A549 (cell line): Measurements from ENCODE around the gene SHCBP1. TPM values are rescaled to one million over a fixed set of nuclear protein-coding genes. Genes with fewer than 3 reads are reported as not detected.

Experiments
- ATAC-seq, 2 experiments: fragments of 200-7000 bp in 1 of 2; fragments of >200 bp in 1 of 2; cut with Nextera tagmentation in 1 of 2; cut with Tn5 transposase in 1 of 2; 3 replicates each; pipeline versions ENCODE4 v1.8.0 to v1.9.1; 2018 to 2020; ENCODE audit warnings: mild to moderate bottlenecking in 1 of 2, moderate library complexity in 1 of 2
- CTCF ChIA-PET: fragments of 300-600 bp; sonication (Branson Sonifier 250); formaldehyde crosslinking; extraction: SDS; loops from one replicate; lab custom pipeline; 2021; ENCODE audit warnings: antibody characterized with exemption, inconsistent platforms; lab: Yijun Ruan, JAX
- POLR2A ChIA-PET: fragments of 350-600 bp; formaldehyde crosslinking; extraction: SDS; loops from one replicate; lab custom pipeline; 2021; ENCODE audit warnings: antibody characterized with exemption, inconsistent platforms; lab: Yijun Ruan, JAX
- DNase-seq, 2 experiments: peaks; one replicate each; pipeline versions ENCODE4 v3.0.0 to v3.0.0-alpha.2; 2011 to 2016; ENCODE audit warnings: low read depth in 1 of 2, low spot score in 1 of 2
- FAIRE-seq: peaks from 2 replicates; lab custom pipeline; 2011; peaks lifted over from hg19 to GRCh38; lab: Jason Lieb, UNC
- H3K27ac ChIP-seq, 2 experiments: fragments of >200 bp; sonication (Bioruptor Twin); formaldehyde crosslinking; 3 replicates each; pipeline ENCODE4 v1.5.1; 2016 to 2017
- H3K4me1 ChIP-seq: fragments of >200 bp; sonication (Bioruptor Twin); formaldehyde crosslinking; 3 replicates; pipeline ENCODE4 v1.6.1; 2016
- H3K4me2 ChIP-seq: fragments of >200 bp; sonication (Bioruptor Twin); formaldehyde crosslinking; 3 replicates; pipeline ENCODE4 v1.6.1; 2016
- H3K4me3 ChIP-seq: fragments of >200 bp; sonication (Bioruptor Twin); formaldehyde crosslinking; 3 replicates; pipeline ENCODE4 v1.5.1; 2016
- H3K9me3 ChIP-seq: fragments of >200 bp; sonication (Bioruptor Twin); formaldehyde crosslinking; 3 replicates; pipeline ENCODE4 v1.6.1; 2016
- CEBPB ChIP-seq, 2 experiments: fragments of >200 bp in 1 of 2; sonication (Bioruptor Twin) in 1 of 2; formaldehyde crosslinking in 1 of 2; IDR thresholded peaks; 2 replicates each; pipeline ENCODE4 v1.6.1; 2012 to 2016
- FOSB ChIP-seq: fragments of 250-450 bp; sonication (Bioruptor Pico); IDR thresholded peaks from 2 replicates; pipeline ENCODE4 v1.5.0; 2020; ENCODE audit warnings: mild to moderate bottlenecking, moderate library complexity
- FOSL2 ChIP-seq, 2 experiments: fragments of 450-650 bp in 1 of 2; fragments of >200 bp in 1 of 2; sonication (Bioruptor Twin) in 1 of 2; formaldehyde crosslinking; IDR thresholded peaks; 2 replicates each; pipeline versions ENCODE4 v1.5.0 to v1.6.1; 2016 to 2020; ENCODE audit warnings: mild to moderate bottlenecking in 1 of 2, moderate library complexity in 1 of 2
- FOXS1 ChIP-seq: fragments of 250-450 bp; sonication (Bioruptor Pico); IDR thresholded peaks from 2 replicates; pipeline ENCODE4 v1.5.0; 2020; ENCODE audit warnings: mild to moderate bottlenecking, moderate library complexity
- HDAC2 ChIP-seq: fragments of 200-600 bp; sonication (generic); IDR thresholded peaks from 2 replicates; pipeline ENCODE4 v1.6.1; 2016
- HEYL ChIP-seq: fragments of 250-450 bp; sonication (Bioruptor Pico); IDR thresholded peaks from 2 replicates; pipeline ENCODE4 v1.8.0; 2021; ENCODE audit warnings: mild to moderate bottlenecking, moderate library complexity
- JUNB ChIP-seq: fragments of >200 bp; sonication (Bioruptor Twin); formaldehyde crosslinking; IDR thresholded peaks from 2 replicates; pipeline ENCODE4 v1.6.1; 2016
- KDM1A ChIP-seq: fragments of 200-600 bp; sonication (generic); IDR thresholded peaks from 2 replicates; pipeline ENCODE4 v1.6.1; 2016; ENCODE audit warnings: low read depth, mild to moderate bottlenecking
- KDM5A ChIP-seq: fragments of 200-600 bp; sonication (generic); IDR thresholded peaks from 2 replicates; pipeline ENCODE4 v1.6.1; 2016; ENCODE audit warnings: antibody characterized with exemption, mild to moderate bottlenecking
- MAFK ChIP-seq: fragments of 450-650 bp; IDR thresholded peaks from 2 replicates; pipeline ENCODE4 v1.6.1; 2014; ENCODE audit not compliant: partially characterized antibody
- MYC ChIP-seq: IDR thresholded peaks from 2 replicates; pipeline ENCODE4 v1.6.1; 2012; ENCODE audit warnings: mild to moderate bottlenecking, inconsistent platforms, low read length, improper control_type of control experiment, borderline replicate concordance
- NFE2L2 ChIP-seq: fragments of 150-350 bp; conservative IDR thresholded peaks from 2 replicates; pipeline ENCODE4 v1.6.1; 2014; ENCODE audit warnings: low read length
- PHF8 ChIP-seq: fragments of 200-600 bp; sonication (generic); IDR thresholded peaks from 2 replicates; pipeline ENCODE4 v1.6.1; 2016; ENCODE audit warnings: low read depth, mild to moderate bottlenecking, antibody characterized with exemption, moderate library complexity, borderline replicate concordance
- TFCP2L1 ChIP-seq: fragments of 250-450 bp; sonication (Bioruptor Pico); IDR thresholded peaks from 2 replicates; pipeline ENCODE4 v1.5.0; 2021; ENCODE audit warnings: mild to moderate bottlenecking
- ZNF302 ChIP-seq: fragments of 250-450 bp; sonication (Bioruptor Pico); IDR thresholded peaks from 2 replicates; pipeline ENCODE4 v1.9.0; 2021; ENCODE audit warnings: inconsistent platforms, mild to moderate bottlenecking, moderate library complexity
- WGBS: methylation state at CpG from one replicate; pipeline ENCODE4 v1.1.6; 2017; ENCODE audit errors: missing lambda C conversion rate; 5-methylcytosine and 5-hydroxymethylcytosine counted together
- polyA plus RNA-seq, 4 experiments: library from polyadenylated mRNA; depleted of rRNA in 3 of 4; stranded (reverse); fragments of >200 nt; fragmentation: RNase III in 1 of 4; extraction: RNeasy Plus Mini Kit Qiagen cat#74134 plus additional on column Dnase treatment in 1 of 4; gene quantifications; 2 replicates in 3 of 4; 3 replicates in 1 of 4; pipeline ENCODE4 v1.2.3, GENCODE V29; 2011 to 2017
- TF ChIP-seq, protein P1 (sequence below): fragments of 200-600 bp; sonication (generic); IDR thresholded peaks from 2 replicates; pipeline ENCODE4 v1.6.1; 2016; ENCODE audit warnings: antibody characterized with exemption, mild to moderate bottlenecking, moderate library complexity
- TF ChIP-seq, protein P2 (sequence below): fragments of 150-350 bp; IDR thresholded peaks from 2 replicates; pipeline ENCODE4 v1.6.1; 2014; ENCODE audit warnings: low read depth, mild to moderate bottlenecking, low read length
- TF ChIP-seq, protein P3 (sequence below): fragments of 450-650 bp; IDR thresholded peaks from 2 replicates; pipeline ENCODE4 v1.6.1; 2014; ENCODE audit warnings: antibody characterized with exemption
- TF ChIP-seq, protein P4 (sequence below): fragments of >200 bp; sonication (Bioruptor Twin); formaldehyde crosslinking; IDR thresholded peaks from 3 replicates; pipeline ENCODE4 v1.5.1; 2016

Gene SHCBP1
- polyA plus RNA-seq, 2 of the 4 experiments (the other 2 are of a cell fraction): 46.0 to 53.6 TPM

DNA sequence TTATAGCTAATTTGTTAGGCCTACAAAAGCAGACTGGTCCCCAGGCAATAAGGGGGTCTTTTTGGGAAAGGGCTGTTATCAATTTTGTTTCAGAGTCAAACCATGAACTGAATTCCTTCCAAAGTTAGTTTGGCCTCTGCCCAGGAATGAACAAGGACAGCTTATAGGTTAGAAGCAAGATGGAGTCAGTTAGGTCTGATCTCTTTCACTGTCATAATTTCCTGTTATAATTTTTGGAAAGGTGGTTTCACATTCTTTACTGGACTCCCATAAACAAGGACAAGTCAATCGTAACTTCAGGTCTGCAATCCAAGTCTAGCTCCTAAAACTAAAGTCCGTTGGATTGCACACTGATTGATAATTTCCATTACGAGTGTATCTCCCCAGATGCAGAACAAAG is 30.1 kb upstream of the SHCBP1 start:
- ChIA-PET POLR2A (no interaction called here), CTCF (interaction anchor here (1.0 to 1.2 kb wide), 2 partner anchors 22 kb away, joined by 3 to 5 read pairs; no protein-coding TSS in a partner anchor)
- H3K4me1 ChIP-seq: no peaks in the 10 kb centered on the region
- no peak for DNase-seq
- no peak for FAIRE-seq
- H3K9me3 ChIP-seq: no peaks in the 10 kb centered on the region
- H3K4me3 ChIP-seq: no peak overlapping the region
- no peak overlapping the region for H3K4me2 ChIP-seq
- no peak for ATAC-seq
- 88% methylated on average over 3 of the region's 3 CpGs for WGBS
- TF ChIP-seq HDAC2 (no peak), KDM1A (no peak), TFCP2L1 (CRISPR knock-in tag) (no peak), FOXS1 (CRISPR knock-in tag) (no peak)
- no peak overlapping the region for H3K27ac ChIP-seq

GRCh38 chr16:46650254-46650623 is 29.1 kb upstream of the SHCBP1 start:
- Histone ChIP-seq H3K4me1 (no peaks in the 10 kb centered on the region), H3K27ac (no peak overlapping the region), H3K4me2 (no peak overlapping the region), H3K9me3 (no peaks in the 10 kb centered on the region), H3K4me3 (no peak overlapping the region)
- CTCF ChIA-PET: interaction anchor here (1.2 kb wide), 1 partner anchor 9 kb away, joined by 3 read pairs; no protein-coding TSS in a partner anchor
- FAIRE-seq (no peak), DNase-seq (no peak), ATAC-seq (no peak; a peak in 1 of 6 replicates)
- POLR2A ChIA-PET: no interaction called here
- TF ChIP-seq, protein P1, sequence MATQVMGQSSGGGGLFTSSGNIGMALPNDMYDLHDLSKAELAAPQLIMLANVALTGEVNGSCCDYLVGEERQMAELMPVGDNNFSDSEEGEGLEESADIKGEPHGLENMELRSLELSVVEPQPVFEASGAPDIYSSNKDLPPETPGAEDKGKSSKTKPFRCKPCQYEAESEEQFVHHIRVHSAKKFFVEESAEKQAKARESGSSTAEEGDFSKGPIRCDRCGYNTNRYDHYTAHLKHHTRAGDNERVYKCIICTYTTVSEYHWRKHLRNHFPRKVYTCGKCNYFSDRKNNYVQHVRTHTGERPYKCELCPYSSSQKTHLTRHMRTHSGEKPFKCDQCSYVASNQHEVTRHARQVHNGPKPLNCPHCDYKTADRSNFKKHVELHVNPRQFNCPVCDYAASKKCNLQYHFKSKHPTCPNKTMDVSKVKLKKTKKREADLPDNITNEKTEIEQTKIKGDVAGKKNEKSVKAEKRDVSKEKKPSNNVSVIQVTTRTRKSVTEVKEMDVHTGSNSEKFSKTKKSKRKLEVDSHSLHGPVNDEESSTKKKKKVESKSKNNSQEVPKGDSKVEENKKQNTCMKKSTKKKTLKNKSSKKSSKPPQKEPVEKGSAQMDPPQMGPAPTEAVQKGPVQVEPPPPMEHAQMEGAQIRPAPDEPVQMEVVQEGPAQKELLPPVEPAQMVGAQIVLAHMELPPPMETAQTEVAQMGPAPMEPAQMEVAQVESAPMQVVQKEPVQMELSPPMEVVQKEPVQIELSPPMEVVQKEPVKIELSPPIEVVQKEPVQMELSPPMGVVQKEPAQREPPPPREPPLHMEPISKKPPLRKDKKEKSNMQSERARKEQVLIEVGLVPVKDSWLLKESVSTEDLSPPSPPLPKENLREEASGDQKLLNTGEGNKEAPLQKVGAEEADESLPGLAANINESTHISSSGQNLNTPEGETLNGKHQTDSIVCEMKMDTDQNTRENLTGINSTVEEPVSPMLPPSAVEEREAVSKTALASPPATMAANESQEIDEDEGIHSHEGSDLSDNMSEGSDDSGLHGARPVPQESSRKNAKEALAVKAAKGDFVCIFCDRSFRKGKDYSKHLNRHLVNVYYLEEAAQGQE: no peak
- TF ChIP-seq MYC (no peak), JUNB (no peak), NFE2L2 (no peak)
- TF ChIP-seq, protein P2, sequence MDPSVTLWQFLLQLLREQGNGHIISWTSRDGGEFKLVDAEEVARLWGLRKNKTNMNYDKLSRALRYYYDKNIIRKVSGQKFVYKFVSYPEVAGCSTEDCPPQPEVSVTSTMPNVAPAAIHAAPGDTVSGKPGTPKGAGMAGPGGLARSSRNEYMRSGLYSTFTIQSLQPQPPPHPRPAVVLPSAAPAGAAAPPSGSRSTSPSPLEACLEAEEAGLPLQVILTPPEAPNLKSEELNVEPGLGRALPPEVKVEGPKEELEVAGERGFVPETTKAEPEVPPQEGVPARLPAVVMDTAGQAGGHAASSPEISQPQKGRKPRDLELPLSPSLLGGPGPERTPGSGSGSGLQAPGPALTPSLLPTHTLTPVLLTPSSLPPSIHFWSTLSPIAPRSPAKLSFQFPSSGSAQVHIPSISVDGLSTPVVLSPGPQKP: no peak
- 79% methylated on average over 5 of the region's 5 CpGs for WGBS

DNA sequence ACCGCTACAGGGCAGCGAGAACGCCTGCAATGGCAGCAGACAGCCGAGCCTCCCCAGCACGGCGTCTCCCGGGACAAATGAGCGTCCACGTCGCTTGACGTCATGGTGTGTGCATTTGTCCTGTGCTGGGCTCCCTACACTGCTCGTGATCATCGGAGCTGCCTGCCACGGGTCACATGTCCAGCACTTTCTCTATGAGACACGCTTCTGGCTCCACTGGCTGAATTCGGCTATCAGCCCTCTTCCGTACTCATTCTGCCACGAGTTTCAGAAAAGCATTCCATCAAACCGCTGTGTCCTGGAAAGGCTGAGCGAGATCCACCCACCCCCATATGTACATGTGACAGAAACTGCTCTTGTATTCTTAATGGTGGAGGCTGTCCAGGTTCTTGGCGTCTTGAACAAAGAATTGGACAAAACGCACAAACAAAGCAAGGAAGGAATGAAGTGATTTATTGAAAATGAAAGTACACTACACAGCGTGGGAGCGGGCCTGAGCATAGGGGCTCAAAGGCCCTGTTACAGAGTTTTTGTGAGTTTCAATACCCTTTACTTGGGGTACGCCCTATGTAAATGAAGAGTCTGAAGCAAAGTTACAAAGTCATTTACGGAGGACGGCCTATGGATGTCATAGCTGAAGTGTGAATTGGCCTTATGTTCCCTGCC is 28.5 kb upstream of the SHCBP1 start:
- 90% methylated on average over 27 of the region's 27 CpGs for WGBS
- FAIRE-seq (no peak), ATAC-seq (peak in 1 of 2 experiments; percentile 14; a peak in 1 of 6 replicates), DNase-seq (no peak)
- Histone ChIP-seq H3K4me1 (no peaks in the 10 kb centered on the region), H3K27ac (no peak overlapping the region), H3K9me3 (no peaks in the 10 kb centered on the region), H3K4me2 (no peak overlapping the region), H3K4me3 (no peak overlapping the region)
- TF ChIP-seq TFCP2L1 (CRISPR knock-in tag) (no peak), FOSL2 (IDR thresholded peaks at IDR 0.05) (no peak), FOSL2 (CRISPR knock-in tag; IDR thresholded peaks at IDR 0.05) (no peak), FOSB (CRISPR knock-in tag) (no peak)
- POLR2A ChIA-PET: no interaction called here
- CTCF ChIA-PET: interaction anchor here (1.2 kb wide), 1 partner anchor 9 kb away, joined by 3 read pairs; no protein-coding TSS in a partner anchor

- Histone ChIP-seq H3K4me2 (no peak overlapping the region), H3K4me1 (no peaks in the 10 kb centered on the region), H3K27ac (no peak overlapping the region), H3K9me3 (no peaks in the 10 kb centered on the region), H3K4me3 (no peak overlapping the region)
- ChIA-PET POLR2A (no interaction called here), CTCF (interaction anchor here (0.6 kb wide), 1 partner anchor 97 kb away, joined by 3 read pairs; no protein-coding TSS in a partner anchor)
- FAIRE-seq (no peak), ATAC-seq (peak; percentile 73 to 74; a peak in 5 of 6 replicates), DNase-seq (peak in 1 of 2 experiments; percentile 12)
- WGBS: 74% methylated on average over 8 of the region's 8 CpGs
- TF ChIP-seq HEYL (no peak), MAFK (no peak), CEBPB (IDR thresholded peaks at IDR 0.05) (no peak), HDAC2 (no peak), KDM5A (no peak), JUNB (no peak), ZNF302 (CRISPR knock-in tag) (no peak), PHF8 (no peak)
- TF ChIP-seq, protein P2: no peak
- TF ChIP-seq, protein P3, sequence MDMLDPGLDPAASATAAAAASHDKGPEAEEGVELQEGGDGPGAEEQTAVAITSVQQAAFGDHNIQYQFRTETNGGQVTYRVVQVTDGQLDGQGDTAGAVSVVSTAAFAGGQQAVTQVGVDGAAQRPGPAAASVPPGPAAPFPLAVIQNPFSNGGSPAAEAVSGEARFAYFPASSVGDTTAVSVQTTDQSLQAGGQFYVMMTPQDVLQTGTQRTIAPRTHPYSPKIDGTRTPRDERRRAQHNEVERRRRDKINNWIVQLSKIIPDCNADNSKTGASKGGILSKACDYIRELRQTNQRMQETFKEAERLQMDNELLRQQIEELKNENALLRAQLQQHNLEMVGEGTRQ: no peak
- TF ChIP-seq, protein P4, sequence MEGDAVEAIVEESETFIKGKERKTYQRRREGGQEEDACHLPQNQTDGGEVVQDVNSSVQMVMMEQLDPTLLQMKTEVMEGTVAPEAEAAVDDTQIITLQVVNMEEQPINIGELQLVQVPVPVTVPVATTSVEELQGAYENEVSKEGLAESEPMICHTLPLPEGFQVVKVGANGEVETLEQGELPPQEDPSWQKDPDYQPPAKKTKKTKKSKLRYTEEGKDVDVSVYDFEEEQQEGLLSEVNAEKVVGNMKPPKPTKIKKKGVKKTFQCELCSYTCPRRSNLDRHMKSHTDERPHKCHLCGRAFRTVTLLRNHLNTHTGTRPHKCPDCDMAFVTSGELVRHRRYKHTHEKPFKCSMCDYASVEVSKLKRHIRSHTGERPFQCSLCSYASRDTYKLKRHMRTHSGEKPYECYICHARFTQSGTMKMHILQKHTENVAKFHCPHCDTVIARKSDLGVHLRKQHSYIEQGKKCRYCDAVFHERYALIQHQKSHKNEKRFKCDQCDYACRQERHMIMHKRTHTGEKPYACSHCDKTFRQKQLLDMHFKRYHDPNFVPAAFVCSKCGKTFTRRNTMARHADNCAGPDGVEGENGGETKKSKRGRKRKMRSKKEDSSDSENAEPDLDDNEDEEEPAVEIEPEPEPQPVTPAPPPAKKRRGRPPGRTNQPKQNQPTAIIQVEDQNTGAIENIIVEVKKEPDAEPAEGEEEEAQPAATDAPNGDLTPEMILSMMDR: no peak
Observed at GRCh38 chr16:46648656-46649055, 27.5 kb upstream of the SHCBP1 start.
